ENCODE results near the gene AMIGO1.
"Not testable (repeated sequence)": the region's sequence is repeated elsewhere in the genome, so short reads cannot be mapped to it uniquely, and the experiment has no call there.

AMIGO1 gene

GRCh38 chr1:109483672-109484518 lies 25.6 kb downstream of the AMIGO1 start, which contains the start of gene ATXN7L2:
Gene ATXN7L2 (plus strand): TSS chr1:109483905. CDS start chr1:109483954, 49 bp downstream.
- peak; percentile 99 for DNase-seq (ENCODE audit: low spot score)

GRCh38 chr1:109482791-109483671 lies 26.5 kb downstream of the AMIGO1 start:
- peak; percentile 74 for DNase-seq (ENCODE audit: low spot score)

- DNase-seq (ENCODE audit: low spot score): no peak
Measured at GRCh38 chr1:109482242-109482641, 27.3 kb downstream of the AMIGO1 start.

GRCh38 chr1:109481646-109482045 lies 27.9 kb downstream of the AMIGO1 start:
- DNase-seq (ENCODE audit: low spot score): no peak

GRCh38 chr1:109479901-109480300 lies 29.6 kb downstream of the AMIGO1 start:
- peak; percentile 25 for DNase-seq (ENCODE audit: low spot score)

GRCh38 chr1:109479311-109479710 lies 30.2 kb downstream of the AMIGO1 start:
- DNase-seq (ENCODE audit: low spot score): peak; percentile 42

DNA sequence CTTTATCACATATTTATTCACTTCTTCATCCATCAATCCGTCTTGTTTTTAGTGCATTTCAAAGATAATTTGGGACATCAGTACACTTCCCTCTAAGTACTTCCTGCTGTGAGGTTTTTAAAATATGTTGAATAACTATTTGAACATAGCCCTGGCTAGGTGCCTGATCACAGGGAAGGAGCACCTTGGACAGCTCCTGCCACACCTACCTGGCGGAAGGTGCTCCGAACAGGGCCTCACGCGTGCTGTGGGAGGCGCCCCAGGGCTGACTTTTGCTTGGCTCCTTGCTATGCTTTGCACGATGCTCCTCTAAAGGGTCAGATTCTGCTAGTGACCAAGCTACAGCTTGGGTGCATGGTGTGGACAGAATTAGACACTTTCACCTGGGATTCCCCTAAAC lies 30.7 kb downstream of the AMIGO1 start:
- DNase-seq (ENCODE audit: low spot score): peak; percentile 40

DNA sequence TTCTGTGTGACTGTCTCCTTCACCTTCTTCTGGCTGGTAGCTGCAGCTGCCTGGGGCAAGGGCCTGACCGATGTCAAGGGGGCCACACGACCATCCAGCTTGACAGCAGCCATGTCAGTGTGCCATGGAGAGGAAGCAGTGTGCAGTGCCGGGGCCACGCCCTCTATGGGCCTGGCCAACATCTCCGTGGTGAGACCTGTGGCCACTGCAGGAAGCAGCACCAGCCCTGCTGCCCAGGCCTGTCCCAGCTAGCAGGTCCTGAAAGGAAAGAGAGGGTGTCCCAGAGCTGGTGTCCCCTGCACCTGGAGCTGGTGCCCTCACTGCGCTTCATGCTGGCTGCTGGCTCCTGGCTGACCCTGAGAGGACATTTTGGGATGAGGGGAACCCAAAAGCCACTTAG lies 31.7 kb downstream of the AMIGO1 start:
- peak; percentile 37 for DNase-seq (ENCODE audit: low spot score)

DNA sequence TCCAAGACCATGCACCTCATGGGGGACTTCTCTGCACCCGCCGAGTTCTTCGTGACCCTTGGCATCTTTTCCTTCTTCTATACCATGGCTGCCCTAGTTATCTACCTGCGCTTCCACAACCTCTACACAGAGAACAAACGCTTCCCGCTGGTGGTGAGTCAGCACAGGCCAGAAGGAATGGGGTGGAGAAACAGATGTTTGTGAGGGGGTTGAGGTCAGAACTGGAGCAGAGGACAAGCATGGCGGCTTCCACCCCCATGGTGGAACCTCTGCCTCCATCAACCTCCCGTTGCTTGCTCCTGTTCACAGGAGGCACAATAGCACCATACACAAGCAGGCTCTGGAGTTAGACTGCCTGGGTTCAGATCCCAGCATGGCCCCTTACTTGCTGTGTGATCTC lies 32.7 kb downstream of the AMIGO1 start:
- DNase-seq (ENCODE audit: low spot score): peak; percentile 38

DNA sequence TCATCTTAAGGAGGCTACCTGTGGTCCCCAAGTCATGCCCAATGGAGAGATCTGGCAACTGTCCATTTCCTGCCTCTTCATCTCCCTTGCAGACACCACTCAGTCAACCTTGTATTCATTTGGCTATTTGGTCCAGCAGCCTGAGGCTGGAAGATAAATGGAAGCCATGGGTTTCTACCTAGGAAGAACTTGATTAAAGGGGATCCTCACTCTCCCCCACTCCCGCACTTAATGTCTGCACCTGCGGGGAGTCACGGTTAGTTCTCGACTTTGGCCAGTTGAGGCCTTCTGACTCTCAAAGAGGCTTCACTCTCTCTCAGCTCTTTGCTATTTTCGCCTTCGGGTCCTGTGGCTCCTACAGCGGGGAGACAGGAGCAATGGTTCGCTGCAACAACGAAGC lies 34.3 kb downstream of the AMIGO1 start:
- DNase-seq (ENCODE audit: low spot score): peak; percentile 26

DNA sequence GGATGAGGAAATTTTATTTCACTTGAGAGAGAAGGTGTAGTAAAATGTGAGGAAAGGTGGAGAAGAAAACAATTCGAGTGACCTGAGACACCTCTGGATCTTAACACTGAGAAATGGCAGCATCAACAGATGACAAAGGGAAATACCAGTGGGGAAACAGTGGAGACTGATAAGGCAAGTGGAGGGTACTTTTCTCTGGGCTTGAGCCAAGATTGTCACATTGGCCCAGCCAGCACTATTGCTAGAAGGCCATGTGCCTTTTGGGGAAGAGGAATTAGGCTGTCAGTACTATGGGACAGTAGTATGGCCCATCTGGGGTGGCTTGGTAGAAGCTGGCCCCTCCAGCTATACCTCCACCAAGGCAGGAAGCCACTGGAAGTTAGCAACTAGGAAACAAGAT lies 34.8 kb downstream of the AMIGO1 start:
- DNase-seq (ENCODE audit: low spot score): peak; percentile 9

DNA sequence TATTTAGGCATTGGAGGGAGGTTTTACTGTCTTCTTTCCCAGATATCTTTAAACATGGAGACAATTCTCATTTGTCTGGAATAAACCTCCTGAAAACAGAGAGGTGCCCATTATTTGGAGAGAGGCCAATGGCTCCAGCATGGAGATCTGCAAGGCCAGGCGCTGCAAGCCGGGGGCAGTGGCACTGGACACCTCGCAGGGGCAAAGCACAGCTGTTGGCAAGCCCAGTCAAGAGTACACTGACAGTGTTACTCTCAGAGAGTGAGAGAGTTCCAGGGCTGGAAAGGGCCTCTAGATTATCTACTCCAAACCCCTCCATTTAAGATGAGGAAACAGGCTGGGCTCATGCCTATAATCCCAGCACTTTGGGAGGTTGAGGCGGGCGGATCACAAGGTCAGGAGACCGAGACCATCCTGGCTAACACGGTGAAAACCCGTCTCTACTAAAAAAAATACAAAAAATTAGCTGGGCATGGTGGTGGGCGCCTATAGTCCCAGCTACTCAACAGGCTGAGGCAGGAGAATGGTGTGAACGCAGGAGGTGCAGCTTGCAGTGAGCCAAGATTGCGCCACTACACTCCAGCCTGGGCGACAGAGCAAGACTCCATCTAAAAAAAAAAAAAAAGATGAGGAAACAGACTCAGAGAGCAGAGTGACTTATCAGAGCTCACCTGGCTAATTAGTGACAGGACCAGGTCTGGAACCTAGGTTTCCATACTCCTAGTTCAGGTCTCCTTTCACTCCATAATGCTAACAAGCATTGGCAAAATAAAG lies 36.1 kb downstream of the AMIGO1 start:
- not testable (repeated sequence) for DNase-seq (ENCODE audit: low spot score)

DNA sequence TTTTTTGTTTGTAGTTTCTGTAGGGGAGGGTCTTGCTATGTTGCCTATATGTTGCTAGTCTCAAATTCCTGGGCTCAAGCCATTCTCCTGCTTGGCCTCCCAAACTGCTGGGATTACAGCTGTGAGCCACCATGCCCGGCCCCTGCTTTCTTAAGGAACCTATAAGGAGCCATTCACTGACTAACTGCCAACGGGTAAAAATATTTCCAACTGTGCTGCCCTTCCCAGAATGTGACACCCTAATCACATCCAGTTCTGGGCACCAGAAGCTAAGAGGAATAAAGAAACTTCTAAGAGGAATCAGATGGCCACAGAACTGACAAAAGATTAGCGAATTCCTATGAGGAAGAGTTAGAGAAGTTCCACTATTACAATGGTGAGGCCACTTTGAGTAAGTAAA lies 36.7 kb downstream of the AMIGO1 start:
- no peak for DNase-seq (ENCODE audit: low spot score)

DNA sequence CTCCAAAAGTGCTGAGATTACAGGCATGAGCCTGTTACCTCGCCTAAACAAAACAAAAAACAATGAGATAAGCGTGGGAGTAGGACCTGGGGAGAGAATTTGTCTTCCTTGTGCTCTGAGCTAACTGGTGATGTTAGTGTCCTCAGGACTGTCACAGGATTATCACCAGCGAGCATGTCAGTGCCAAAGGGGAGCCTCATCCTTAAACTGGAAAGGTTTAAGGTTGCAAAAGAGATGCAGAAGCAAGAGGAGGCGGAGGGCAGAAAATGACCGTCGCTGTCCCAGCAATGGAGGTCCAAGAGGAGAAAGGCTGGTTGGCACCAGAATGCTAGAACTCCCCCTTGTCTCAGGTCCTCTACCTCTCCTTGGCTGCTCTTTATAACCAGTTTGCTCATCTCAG lies 39.3 kb downstream of the AMIGO1 start:
- DNase-seq (ENCODE audit: low spot score): no peak

DNA sequence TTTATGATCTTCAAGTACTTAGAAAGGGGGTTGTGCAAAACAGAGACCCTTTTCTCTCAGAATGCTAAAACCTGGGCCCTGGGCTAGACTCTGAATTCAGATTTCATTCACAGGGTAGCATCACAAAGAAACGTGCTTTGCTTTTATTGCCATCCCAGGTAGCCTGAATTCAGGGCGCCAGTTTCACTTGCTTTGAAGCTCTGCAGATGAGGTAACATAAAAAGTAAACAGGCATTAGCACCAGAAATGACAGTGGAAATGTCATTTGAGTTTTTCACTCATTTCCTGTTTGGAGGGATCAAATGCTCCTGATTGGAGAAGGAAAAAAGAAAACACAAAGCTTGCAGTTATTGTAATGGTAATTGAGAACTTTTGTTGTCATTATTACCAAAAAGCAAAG lies 40.6 kb downstream of the AMIGO1 start:
- no peak for DNase-seq (ENCODE audit: low spot score)

GRCh38 chr1:109468061-109468460 lies 41.5 kb downstream of the AMIGO1 start:
- DNase-seq (ENCODE audit: low spot score): no peak

DNA sequence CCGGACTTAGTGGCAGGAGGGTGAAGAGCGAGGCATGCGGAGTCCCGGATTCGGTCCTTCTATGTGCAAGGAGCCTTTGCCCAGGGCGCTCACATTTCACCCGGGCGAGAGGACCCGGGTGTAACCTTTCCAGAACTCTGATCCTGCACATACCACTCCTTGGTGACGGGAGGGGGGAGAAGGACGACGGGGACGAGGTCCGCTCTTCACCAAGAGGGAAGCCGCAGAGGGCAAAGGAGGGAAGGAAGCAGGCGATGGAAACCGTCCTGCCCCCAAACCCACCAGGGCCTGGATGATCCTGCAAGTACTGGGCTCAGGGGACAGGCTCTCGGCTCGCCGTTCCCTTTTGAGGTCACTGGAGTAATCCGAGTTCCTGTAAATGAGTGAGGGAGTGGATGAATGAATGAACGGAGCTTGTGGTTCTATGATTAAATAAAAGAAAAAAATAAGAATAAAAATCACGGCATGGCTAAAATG lies 42.2 kb downstream of the AMIGO1 start:
- no peak for DNase-seq (ENCODE audit: low spot score)

GRCh38 chr1:109466452-109467300 lies 42.9 kb downstream of the AMIGO1 start, which contains the start of gene SYPL2:
Gene SYPL2 (plus strand): TSS chr1:109466546. CDS start chr1:109466844, 298 bp downstream.
- no peak for DNase-seq (ENCODE audit: low spot score)

- DNase-seq (ENCODE audit: low spot score): no peak
Measured at GRCh38 chr1:109466125-109466451, 43.4 kb downstream of the AMIGO1 start.

DNA sequence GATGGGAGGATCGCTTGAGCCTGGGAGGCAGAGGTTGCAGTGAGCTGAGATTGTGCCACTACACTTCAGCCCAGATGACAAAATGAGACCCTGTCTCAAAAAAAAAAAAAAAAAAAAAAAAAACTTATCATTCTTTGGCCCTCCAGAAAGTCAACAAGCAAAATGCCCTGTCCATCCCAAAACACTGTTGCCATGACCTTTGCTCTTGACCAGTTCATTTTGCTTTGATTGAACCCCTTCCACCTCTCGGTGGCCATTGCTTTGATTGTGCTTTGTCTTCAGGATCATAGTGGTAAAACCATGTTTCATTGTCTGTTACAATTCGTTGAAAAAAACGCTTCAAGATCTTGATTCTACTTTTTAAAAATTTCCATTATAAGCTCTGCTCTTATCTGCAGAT lies 51.7 kb downstream of the AMIGO1 start:
- DNase-seq (ENCODE audit: low spot score): no peak

- no peak for DNase-seq (ENCODE audit: low spot score)
Measured at GRCh38 chr1:109454497-109455133, 54.9 kb downstream of the AMIGO1 start.

Measured in left forelimb (tissue), 1 donor.